Activated CD4-positive, alpha-beta memory T cell treated with anti-CD3 and anti-CD28 coated beads for 36 hours (primary cell): ENCODE data around the gene BAIAP2L1. TPM values are rescaled to one million over a fixed set of nuclear protein-coding genes. Genes with fewer than 3 reads are reported as not detected.

ENCODE experiments used
- CTCF ChIA-PET: fragments of 350-600 bp; sonication (Branson Sonifier 250); formaldehyde crosslinking; loops from one replicate; lab custom pipeline; 2021; ENCODE audit warnings: antibody characterized with exemption, inconsistent platforms; lab: Charles Lee
- POLR2A ChIA-PET: fragments of 350-600 bp; sonication (Branson Sonifier 250); formaldehyde crosslinking; loops from one replicate; lab custom pipeline; 2021; ENCODE audit warnings: antibody characterized with exemption; lab: Charles Lee
- DNase-seq: peaks from one replicate; pipeline ENCODE4 v3.0.0-alpha.2; 2020
- H3K27ac Mint-ChIP-seq: one replicate; pipeline ENCODE4 v1.8.0; 2021; ENCODE audit warnings: mixed read lengths
- H3K27me3 Mint-ChIP-seq: one replicate; pipeline ENCODE4 v1.8.0; 2021; ENCODE audit warnings: mixed read lengths
- H3K36me3 Mint-ChIP-seq: one replicate; pipeline ENCODE4 v1.8.0; 2021; ENCODE audit warnings: mixed read lengths
- H3K4me1 Mint-ChIP-seq: one replicate; pipeline ENCODE4 v1.8.0; 2021; ENCODE audit warnings: low read depth, mixed read lengths
- H3K4me3 Mint-ChIP-seq: one replicate; pipeline ENCODE4 v1.8.0; 2021; ENCODE audit warnings: mild to moderate bottlenecking, mixed read lengths
- H3K9me3 Mint-ChIP-seq: one replicate; pipeline ENCODE4 v1.8.0; 2021; ENCODE audit warnings: mixed read lengths
- intact Hi-C: fragments of 100-400 bp; cut with micrococcal nuclease; formaldehyde crosslinking; loops from one replicate; pipeline ENCODE4 v1.15.1; 2023
- total RNA-seq, 2 experiments: library from RNA; stranded (reverse); gene quantifications; one replicate each; pipeline ENCODE4 v1.2.3, GENCODE V29; 2021

The BAIAP2L1 gene
- total RNA-seq, 2 experiments from 2014 or later, result 3.2 to 4.5 TPM

DNA sequence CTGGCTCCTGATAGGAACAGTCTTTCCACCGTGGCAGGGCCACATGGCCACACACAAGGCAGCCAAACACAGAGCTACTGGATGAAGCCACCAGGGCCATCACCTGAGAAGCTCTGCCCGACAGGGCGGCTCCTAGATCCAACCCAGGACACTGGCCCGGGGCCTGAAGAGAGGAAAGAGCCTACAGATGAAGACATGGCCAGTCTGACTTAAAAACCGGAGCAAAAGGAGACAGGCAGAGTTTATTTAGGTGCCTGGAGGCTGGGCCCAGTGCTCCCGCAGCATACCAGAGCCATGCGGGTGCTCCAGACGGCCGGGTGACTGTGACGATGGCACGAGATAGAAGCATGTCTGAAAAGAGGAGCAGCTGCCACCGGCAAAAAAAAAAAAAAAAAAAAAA lies 152.7 kb downstream of the BAIAP2L1 start:
- H3K27ac Mint-ChIP-seq, result peak overlapping the region; percentile 62
- no peaks in the 10 kb centered on the region for H3K27me3 Mint-ChIP-seq
- no peaks in the 10 kb centered on the region for H3K9me3 Mint-ChIP-seq
- ChIA-PET POLR2A (no interaction called here), CTCF (no interaction called here)
- H3K36me3 Mint-ChIP-seq, result peaks cover 11% of the 10 kb centered on the region
- peaks cover 32% of the 10 kb centered on the region for H3K4me1 Mint-ChIP-seq
- intact Hi-C loops, result no loop called here
- no peak overlapping the region for H3K4me3 Mint-ChIP-seq
- no peak for DNase-seq

DNA sequence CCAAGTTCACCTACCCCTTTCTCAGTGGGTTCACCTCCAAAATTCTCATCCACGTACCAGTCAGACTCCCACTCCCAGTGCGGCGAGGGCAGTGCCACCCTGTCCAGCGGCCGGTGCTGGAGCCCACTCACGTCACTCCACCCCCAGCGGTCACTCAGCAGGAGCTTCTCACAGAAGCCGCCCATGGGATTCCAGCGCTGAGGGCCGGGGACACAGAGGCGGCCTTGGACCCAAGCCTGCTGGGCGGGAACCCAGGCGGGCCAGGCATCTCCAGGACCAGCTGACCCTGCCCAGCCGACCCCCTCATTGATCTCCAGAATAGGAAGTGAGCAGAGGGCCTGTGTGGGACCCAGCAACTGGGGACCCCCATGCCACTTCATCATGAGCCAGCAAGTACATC lies 156.0 kb downstream of the BAIAP2L1 start:
- no peak for DNase-seq
- intact Hi-C loops, result no loop called here
- no peak overlapping the region for H3K27ac Mint-ChIP-seq
- H3K36me3 Mint-ChIP-seq, result peaks cover 19% of the 10 kb centered on the region
- no peaks in the 10 kb centered on the region for H3K9me3 Mint-ChIP-seq
- ChIA-PET POLR2A (no interaction called here), CTCF (no interaction called here)
- no peak overlapping the region for H3K4me3 Mint-ChIP-seq
- H3K27me3 Mint-ChIP-seq, result no peaks in the 10 kb centered on the region
- H3K4me1 Mint-ChIP-seq, result peaks cover 15% of the 10 kb centered on the region

DNA sequence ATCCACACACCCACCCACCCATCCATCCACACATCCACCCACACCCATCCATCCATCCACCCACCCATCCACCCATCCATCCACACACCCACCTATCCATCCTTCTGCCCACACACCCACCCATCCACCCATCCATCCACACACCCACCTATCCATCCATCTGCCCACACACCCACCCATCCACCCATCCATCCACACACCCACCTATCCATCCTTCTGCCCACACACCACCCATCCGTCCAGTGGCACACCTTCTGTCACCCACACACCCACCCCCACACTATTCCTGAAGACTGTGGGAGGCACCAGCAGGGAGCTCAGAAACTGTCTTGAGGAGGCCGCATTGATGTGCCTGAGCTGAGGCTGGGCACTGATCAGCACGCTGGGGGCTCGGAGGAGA lies 158.0 kb downstream of the BAIAP2L1 start:
- DNase-seq, result no peak
- Mint-ChIP-seq H3K36me3 (peaks cover 20% of the 10 kb centered on the region), H3K4me1 (peaks cover 1% of the 10 kb centered on the region), H3K27ac (no peak overlapping the region), H3K4me3 (no peak overlapping the region), H3K27me3 (no peaks in the 10 kb centered on the region), H3K9me3 (no peaks in the 10 kb centered on the region)
- intact Hi-C loops, result no loop called here
- POLR2A ChIA-PET, result no interaction called here
- CTCF ChIA-PET, result no interaction called here

DNA sequence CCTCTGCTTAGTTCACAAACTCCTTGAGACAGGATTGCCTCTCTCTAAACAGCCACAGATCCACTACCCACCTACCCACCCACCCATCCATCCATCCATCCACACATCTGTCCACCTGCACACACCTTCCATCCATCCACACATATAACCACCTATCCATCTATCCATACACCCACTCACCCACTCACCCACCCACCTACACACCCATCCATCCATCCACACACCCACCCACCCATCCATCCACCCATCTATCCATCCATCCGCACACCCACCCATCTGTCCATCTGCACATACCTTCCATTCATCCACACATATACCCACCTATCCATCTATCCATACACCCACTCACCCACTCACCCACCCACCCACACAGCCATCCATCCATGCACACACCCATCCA lies 158.5 kb downstream of the BAIAP2L1 start:
- POLR2A ChIA-PET, result no interaction called here
- peaks cover 21% of the 10 kb centered on the region for H3K36me3 Mint-ChIP-seq

DNA sequence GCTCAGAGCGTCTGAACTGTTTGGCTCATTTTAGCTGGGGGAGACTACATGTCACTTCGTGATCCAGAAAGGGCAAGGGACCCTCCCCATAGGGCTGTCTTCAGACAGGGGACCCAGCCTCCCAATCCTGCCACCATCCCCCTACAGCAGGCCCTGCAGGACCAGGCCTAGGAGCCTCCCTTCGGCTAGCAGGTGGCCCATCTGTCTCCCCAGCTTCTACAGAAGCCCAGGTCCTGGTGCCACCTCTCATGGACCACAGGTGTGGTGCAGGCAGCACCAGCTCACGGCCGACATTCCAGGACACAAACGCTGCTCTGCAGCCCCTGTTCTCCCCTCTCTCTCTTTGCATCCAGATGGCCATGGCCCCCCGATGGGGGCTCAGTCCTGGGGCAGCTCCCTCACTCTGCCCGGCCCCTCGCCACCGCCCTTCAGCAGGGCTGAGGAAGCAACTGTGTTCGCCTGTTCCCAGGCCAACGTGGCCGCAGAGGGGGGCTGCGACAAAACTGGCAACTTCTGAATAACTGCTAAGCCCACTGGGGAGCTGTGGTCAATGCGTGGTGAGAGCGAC lies 159.1 kb downstream of the BAIAP2L1 start:
- intact Hi-C loops, result no loop called here
- H3K4me3 Mint-ChIP-seq, result no peak overlapping the region
- H3K9me3 Mint-ChIP-seq, result no peaks in the 10 kb centered on the region
- POLR2A ChIA-PET, result no interaction called here
- no peaks in the 10 kb centered on the region for H3K27me3 Mint-ChIP-seq
- DNase-seq, result no peak
- peaks cover 21% of the 10 kb centered on the region for H3K36me3 Mint-ChIP-seq
- CTCF ChIA-PET, result interaction anchor here (1.2 kb wide), 1 partner anchor 9 kb away, joined by 5 read pairs; no protein-coding TSS in a partner anchor
- no peaks in the 10 kb centered on the region for H3K4me1 Mint-ChIP-seq
- H3K27ac Mint-ChIP-seq, result no peak overlapping the region

More for the DNA sequence above, 158.5 kb downstream of the BAIAP2L1 start:
- CTCF ChIA-PET, result interaction anchor here (1.2 kb wide), 1 partner anchor 8 kb away, joined by 5 read pairs; no protein-coding TSS in a partner anchor
- no peak for DNase-seq
- intact Hi-C loops, result no loop called here
- H3K4me1 Mint-ChIP-seq, result no peaks in the 10 kb centered on the region
- no peak overlapping the region for H3K27ac Mint-ChIP-seq
- H3K9me3 Mint-ChIP-seq, result no peaks in the 10 kb centered on the region
- H3K4me3 Mint-ChIP-seq, result no peak overlapping the region
- H3K27me3 Mint-ChIP-seq, result no peaks in the 10 kb centered on the region

Other genes with a start within 250 kb of the BAIAP2L1 start
- under 1 TPM in 1 of 2 experiments, not detected in 1; 0.67 TPM for gene BHLHA15, start 189.7 kb downstream of the BAIAP2L1 start, total RNA-seq
- gene TECPR1, start 148.9 kb downstream of the BAIAP2L1 start, total RNA-seq, result 10 to 100 TPM; 34.5 to 35.3 TPM
- gene BRI3, start 119.4 kb downstream of the BAIAP2L1 start, total RNA-seq, result 10 to 100 TPM; 52.0 to 52.9 TPM
- gene NPTX2, start 216.2 kb upstream of the BAIAP2L1 start, total RNA-seq, result not detected